ENCODE data around the gene DUS4L. TPM values are rescaled to one million over a fixed set of nuclear protein-coding genes. Genes with fewer than 3 reads are reported as not detected.

The DUS4L gene
- total RNA-seq, 1 donor from 2014 or later, result 12.4 TPM

GRCh38 chr7:107609811-107610261 lies 46.1 kb downstream of the DUS4L start:
- Mint-ChIP-seq H3K36me3 (peaks cover 13% of the 10 kb centered on the region), H3K4me1 (ENCODE audit: unreplicated experiment) (no peaks in the 10 kb centered on the region), H3K4me3 (no peak overlapping the region), H3K27me3 (no peaks in the 10 kb centered on the region), H3K27ac (no peak overlapping the region), H3K9me3 (no peaks in the 10 kb centered on the region)
- no peak for DNase-seq (ENCODE audit: extremely low spot score, unreplicated experiment)
- no peak for TF ChIP-seq CTCF (conservative IDR thresholded peaks at IDR 0.05)

GRCh38 chr7:107610323-107610722 lies 46.6 kb downstream of the DUS4L start:
- DNase-seq (ENCODE audit: extremely low spot score, unreplicated experiment), result no peak
- no peak overlapping the region for H3K27ac Mint-ChIP-seq
- peaks cover 15% of the 10 kb centered on the region for H3K36me3 Mint-ChIP-seq
- H3K4me1 Mint-ChIP-seq (ENCODE audit: unreplicated experiment), result no peaks in the 10 kb centered on the region
- no peak for TF ChIP-seq CTCF (conservative IDR thresholded peaks at IDR 0.05)
- no peaks in the 10 kb centered on the region for H3K27me3 Mint-ChIP-seq
- no peak overlapping the region for H3K4me3 Mint-ChIP-seq
- no peaks in the 10 kb centered on the region for H3K9me3 Mint-ChIP-seq

GRCh38 chr7:107613439-107613838 lies 49.7 kb downstream of the DUS4L start:
- DNase-seq (ENCODE audit: extremely low spot score, unreplicated experiment), result no peak
- H3K4me1 Mint-ChIP-seq (ENCODE audit: unreplicated experiment), result no peaks in the 10 kb centered on the region
- H3K27ac Mint-ChIP-seq, result no peak overlapping the region
- no peaks in the 10 kb centered on the region for H3K9me3 Mint-ChIP-seq
- no peak for TF ChIP-seq CTCF (conservative IDR thresholded peaks at IDR 0.05)
- no peak overlapping the region for H3K4me3 Mint-ChIP-seq
- H3K27me3 Mint-ChIP-seq, result no peaks in the 10 kb centered on the region
- peaks cover 20% of the 10 kb centered on the region for H3K36me3 Mint-ChIP-seq

- H3K36me3 Mint-ChIP-seq, result peaks cover 20% of the 10 kb centered on the region
- H3K27ac Mint-ChIP-seq, result no peak overlapping the region
- no peaks in the 10 kb centered on the region for H3K4me1 Mint-ChIP-seq (ENCODE audit: unreplicated experiment)
- DNase-seq (ENCODE audit: extremely low spot score, unreplicated experiment), result no peak
- no peak for TF ChIP-seq CTCF (conservative IDR thresholded peaks at IDR 0.05)
- H3K27me3 Mint-ChIP-seq, result no peaks in the 10 kb centered on the region
- no peak overlapping the region for H3K4me3 Mint-ChIP-seq
- no peaks in the 10 kb centered on the region for H3K9me3 Mint-ChIP-seq
These were observed 50.2 kb downstream of the DUS4L start for GRCh38 chr7:107613948-107614347.

- no peak overlapping the region for H3K27ac Mint-ChIP-seq
- no peak for DNase-seq (ENCODE audit: extremely low spot score, unreplicated experiment)
- H3K36me3 Mint-ChIP-seq, result peaks cover 20% of the 10 kb centered on the region
- no peaks in the 10 kb centered on the region for H3K27me3 Mint-ChIP-seq
- no peak for TF ChIP-seq CTCF (conservative IDR thresholded peaks at IDR 0.05)
- no peaks in the 10 kb centered on the region for H3K4me1 Mint-ChIP-seq (ENCODE audit: unreplicated experiment)
- H3K9me3 Mint-ChIP-seq, result no peaks in the 10 kb centered on the region
- no peak overlapping the region for H3K4me3 Mint-ChIP-seq
These were observed 50.7 kb downstream of the DUS4L start for GRCh38 chr7:107614425-107614824.
